ACC112 (cell line): ENCODE data around the gene BUD23.
A peak's percentile ranks its signal among the peaks of the same experiment; 100 is the strongest.
"Not testable (repeated sequence)": the region's sequence is repeated elsewhere in the genome, so short reads cannot be mapped to it uniquely, and the experiment has no call there.

Experiments
- H2AFZ ChIP-seq: fragments of 200-600 bp; sonication (generic); one replicate; pipeline ENCODE4 v1.6.0; 2017; ENCODE audit warnings: antibody characterized with exemption, low read length; ENCODE audit not compliant: unreplicated experiment
- H3K27ac ChIP-seq: fragments of 200-600 bp; sonication (generic); 2 replicates; pipeline ENCODE4 v1.5.1; 2014; ENCODE audit warnings: low read depth, mild to moderate bottlenecking, antibody characterized with exemption, low read length, moderate library complexity
- H3K27me3 ChIP-seq: fragments of 200-600 bp; sonication (generic); 2 replicates; pipeline ENCODE4 v1.6.1; 2014; ENCODE audit warnings: mild to moderate bottlenecking, antibody characterized with exemption, low read length, moderate library complexity, mixed read lengths; ENCODE audit not compliant: insufficient read depth
- H3K36me3 ChIP-seq: fragments of 200-600 bp; sonication (generic); 2 replicates; pipeline ENCODE4 v1.6.1; 2016; ENCODE audit warnings: mild to moderate bottlenecking, antibody characterized with exemption, low read length, moderate library complexity, mixed read lengths; ENCODE audit not compliant: insufficient read depth
- H3K4me1 ChIP-seq: fragments of 200-600 bp; sonication (generic); one replicate; pipeline ENCODE4 v1.6.1; 2016; ENCODE audit warnings: low read length, mixed read lengths; ENCODE audit not compliant: insufficient read depth, unreplicated experiment, control insufficient read depth
- H3K4me3 ChIP-seq: fragments of 200-600 bp; sonication (generic); 2 replicates; pipeline ENCODE4 v1.5.1; 2014; ENCODE audit warnings: mild to moderate bottlenecking, low read depth, low read length
- H3K79me2 ChIP-seq: fragments of 200-600 bp; sonication (generic); one replicate; pipeline ENCODE4 v1.6.0; 2016; ENCODE audit warnings: low read length; ENCODE audit not compliant: control insufficient read depth, unreplicated experiment, insufficient read depth

The BUD23 gene

DNA sequence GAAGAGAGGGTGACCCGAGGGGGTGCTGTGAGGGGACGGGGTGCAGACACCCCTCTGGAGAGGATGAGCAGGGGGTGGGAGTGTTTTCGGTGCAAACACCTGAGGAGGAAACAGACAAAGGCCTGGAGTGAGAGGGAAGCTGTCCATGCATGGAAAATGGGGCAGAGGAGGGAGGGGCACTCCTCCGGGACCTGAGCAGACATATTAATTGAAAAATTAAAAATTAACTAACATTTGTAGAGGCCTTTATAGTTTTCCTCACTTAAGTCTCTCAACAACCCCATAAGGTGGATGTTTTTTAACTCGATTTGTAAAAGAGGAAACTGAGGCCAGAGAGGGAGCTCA lies 14.5 kb upstream of the BUD23 start:
- Histone ChIP-seq H3K4me1 (peaks cover 6% of the 10 kb centered on the region), H3K79me2 (no peaks in the 10 kb centered on the region), H3K36me3 (no peaks in the 10 kb centered on the region), H3K4me3 (peak overlapping the region; percentile 73), H2AFZ (no peak overlapping the region), H3K27me3 (0 out of 2 replicates have a peak, but pooled peaks cover 4% of the 10 kb centered on the region), H3K27ac (no peak overlapping the region)

- H3K4me3 ChIP-seq: no peak overlapping the region
- H3K27ac ChIP-seq: no peak overlapping the region
- peaks cover 6% of the 10 kb centered on the region for H3K4me1 ChIP-seq
- no peaks in the 10 kb centered on the region for H3K36me3 ChIP-seq
- H2AFZ ChIP-seq: no peak overlapping the region
- no peaks in the 10 kb centered on the region for H3K79me2 ChIP-seq
- 0 out of 2 replicates have a peak, but pooled peaks cover 4% of the 10 kb centered on the region for H3K27me3 ChIP-seq
These were observed 14.1 kb upstream of the BUD23 start for GRCh38 chr7:73669288-73669701.

GRCh38 chr7:73669858-73670385 lies 13.5 kb upstream of the BUD23 start:
- no peak overlapping the region for H3K4me3 ChIP-seq
- H3K4me1 ChIP-seq: peaks cover 6% of the 10 kb centered on the region
- H3K27ac ChIP-seq: no peak overlapping the region
- H3K27me3 ChIP-seq: 0 out of 2 replicates have a peak, but pooled peaks cover 4% of the 10 kb centered on the region
- H2AFZ ChIP-seq: no peak overlapping the region
- no peaks in the 10 kb centered on the region for H3K36me3 ChIP-seq
- no peaks in the 10 kb centered on the region for H3K79me2 ChIP-seq

- H3K27me3 ChIP-seq: no peaks in the 10 kb centered on the region
- no peak overlapping the region for H2AFZ ChIP-seq
- no peak overlapping the region for H3K4me3 ChIP-seq
- H3K4me1 ChIP-seq: peaks cover 6% of the 10 kb centered on the region
- H3K79me2 ChIP-seq: no peaks in the 10 kb centered on the region
- no peak overlapping the region for H3K27ac ChIP-seq
- H3K36me3 ChIP-seq: no peaks in the 10 kb centered on the region
These were observed 12.1 kb upstream of the BUD23 start for GRCh38 chr7:73671322-73671661.

DNA sequence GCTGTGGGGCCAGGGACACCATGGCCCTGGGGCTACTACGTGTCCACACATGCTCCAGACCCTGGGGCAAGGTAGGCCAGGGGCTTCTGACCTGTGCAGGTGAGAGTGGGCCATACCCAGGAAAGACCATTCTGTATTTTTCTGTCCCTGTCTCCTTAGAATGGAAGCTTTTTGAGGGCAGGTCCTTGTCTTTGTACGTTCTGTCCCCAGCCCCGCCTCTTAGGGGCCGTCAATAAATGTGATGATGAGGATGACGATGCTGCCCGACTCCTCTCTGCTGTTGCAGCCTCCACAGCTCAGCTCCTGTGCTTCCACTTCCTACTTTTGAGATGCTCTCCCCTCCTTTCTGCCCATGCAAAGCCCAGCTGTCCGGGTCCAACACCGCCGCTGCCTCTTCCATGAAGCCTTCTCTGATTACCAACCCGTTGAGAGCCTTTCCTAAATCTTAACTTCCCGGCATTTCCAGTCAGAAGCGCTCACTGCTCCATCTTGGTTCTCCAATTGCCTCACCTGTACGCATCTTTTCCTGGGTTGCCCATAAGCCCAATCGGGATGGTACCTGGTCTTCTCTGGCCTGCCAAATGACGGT lies 11.4 kb upstream of the BUD23 start:
- Histone ChIP-seq H3K4me3 (no peak overlapping the region), H2AFZ (no peak overlapping the region), H3K4me1 (peaks cover 6% of the 10 kb centered on the region), H3K36me3 (no peaks in the 10 kb centered on the region), H3K27ac (no peak overlapping the region), H3K27me3 (no peaks in the 10 kb centered on the region), H3K79me2 (no peaks in the 10 kb centered on the region)

DNA sequence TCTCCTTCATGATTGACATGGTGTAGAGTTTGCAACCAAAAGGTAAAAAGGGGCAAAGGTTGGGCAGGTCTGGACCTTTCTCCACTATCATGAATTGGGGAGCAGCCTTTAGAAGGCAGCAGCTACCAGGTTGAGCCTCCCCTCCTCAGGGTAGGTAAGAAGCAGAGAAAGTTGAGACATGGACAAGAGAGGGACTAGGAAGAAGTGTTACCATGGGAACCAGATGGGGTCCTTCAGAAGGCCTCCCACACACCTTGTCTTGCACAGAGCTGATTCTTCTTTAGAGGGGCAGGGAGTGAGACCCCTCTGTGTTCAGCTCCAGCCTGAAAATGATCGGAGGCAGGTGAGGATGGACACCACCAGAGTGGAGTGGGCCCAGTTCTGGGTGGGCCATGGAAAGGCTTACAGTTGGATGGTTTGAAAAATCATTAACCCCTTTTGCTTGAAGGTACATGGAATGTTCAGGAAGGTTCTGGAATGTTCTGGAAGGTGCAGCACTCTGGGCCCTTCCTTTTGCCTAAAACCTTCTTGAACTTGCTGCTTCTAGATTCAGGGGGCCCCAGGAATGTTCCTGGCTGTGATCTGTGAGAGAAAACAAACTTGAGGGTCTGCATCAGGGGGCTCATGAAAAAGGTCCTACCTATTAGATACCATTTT lies 8.8 kb upstream of the BUD23 start:
- no peaks in the 10 kb centered on the region for H3K27me3 ChIP-seq
- no peak overlapping the region for H3K4me3 ChIP-seq
- H3K27ac ChIP-seq: no peak overlapping the region
- 0 out of 2 replicates have a peak, but pooled peaks cover 5% of the 10 kb centered on the region for H3K36me3 ChIP-seq
- H3K79me2 ChIP-seq: peaks cover 7% of the 10 kb centered on the region
- H3K4me1 ChIP-seq: no peaks in the 10 kb centered on the region
- no peak overlapping the region for H2AFZ ChIP-seq

- not testable (repeated sequence) for H3K4me3 ChIP-seq, H2AFZ ChIP-seq, H3K27me3 ChIP-seq, H3K36me3 ChIP-seq, H3K4me1 ChIP-seq, H3K27ac ChIP-seq
- peaks cover 22% of the 10 kb centered on the region for H3K79me2 ChIP-seq
These were observed 7.3 kb upstream of the BUD23 start for GRCh38 chr7:73676062-73676461.

DNA sequence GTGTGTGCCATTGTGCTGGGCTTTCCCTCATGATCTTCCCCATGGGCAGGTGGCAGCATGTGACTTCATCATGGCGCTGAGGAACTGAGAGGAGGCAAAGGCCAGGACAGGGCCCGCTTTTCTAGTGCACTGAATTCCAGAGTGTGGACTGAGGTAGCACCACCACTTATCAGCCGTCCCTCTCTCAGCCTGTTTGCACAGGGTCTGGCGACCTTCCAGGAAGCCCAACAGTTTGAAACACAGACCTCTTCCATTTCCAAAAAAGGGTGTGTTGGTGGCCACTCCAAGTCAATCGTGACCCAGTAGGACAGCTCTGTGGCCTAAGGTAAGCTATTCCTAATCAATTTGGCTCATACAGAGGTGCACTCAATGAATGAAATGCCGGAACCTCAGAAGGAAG lies 4.5 kb upstream of the BUD23 start:
- no peaks in the 10 kb centered on the region for H3K27me3 ChIP-seq
- H3K4me3 ChIP-seq: no peak overlapping the region
- H3K79me2 ChIP-seq: peaks cover 46% of the 10 kb centered on the region
- 0 out of 2 replicates have a peak, but pooled peaks cover 5% of the 10 kb centered on the region for H3K36me3 ChIP-seq
- H2AFZ ChIP-seq: no peak overlapping the region
- no peak overlapping the region for H3K27ac ChIP-seq
- peaks cover 17% of the 10 kb centered on the region for H3K4me1 ChIP-seq

- Histone ChIP-seq H3K4me1 (peaks cover 17% of the 10 kb centered on the region), H2AFZ (no peak overlapping the region), H3K79me2 (peaks cover 54% of the 10 kb centered on the region), H3K36me3 (0 out of 2 replicates have a peak, but pooled peaks cover 5% of the 10 kb centered on the region), H3K27me3 (no peaks in the 10 kb centered on the region), H3K27ac (no peak overlapping the region), H3K4me3 (no peak overlapping the region)
These were observed 3.7 kb upstream of the BUD23 start for GRCh38 chr7:73679709-73680108.

DNA sequence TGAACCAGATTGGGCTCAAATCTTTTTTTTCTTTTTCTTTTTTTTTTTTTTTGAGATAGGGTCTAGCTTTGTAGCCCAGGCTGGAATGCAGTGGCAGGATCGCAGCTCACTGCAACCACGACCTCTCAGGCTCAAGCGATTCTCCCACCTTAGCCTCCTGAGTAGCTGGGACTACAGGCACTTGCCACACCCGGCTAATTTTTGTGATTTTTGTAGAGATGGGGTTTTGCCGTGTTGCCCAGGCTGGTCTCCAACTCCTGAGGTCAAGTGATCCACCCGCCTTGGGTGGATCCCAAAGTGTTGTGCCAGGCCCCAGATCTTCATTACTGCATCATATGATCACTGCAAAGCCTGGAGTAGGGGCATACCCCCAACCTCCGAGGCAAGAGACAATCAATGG lies 2.9 kb upstream of the BUD23 start:
- Histone ChIP-seq H3K27me3 (no peaks in the 10 kb centered on the region), H3K79me2 (peaks cover 62% of the 10 kb centered on the region), H3K27ac (no peak overlapping the region), H3K4me1 (peaks cover 17% of the 10 kb centered on the region), H3K36me3 (0 out of 2 replicates have a peak, but pooled peaks cover 5% of the 10 kb centered on the region), H2AFZ (no peak overlapping the region), H3K4me3 (peak overlapping the region; percentile 98; the same call in 1 of the 2 replicates)

GRCh38 chr7:73681031-73681430 lies 2.4 kb upstream of the BUD23 start:
- Histone ChIP-seq H3K79me2 (peaks cover 66% of the 10 kb centered on the region), H3K27ac (no peak overlapping the region), H3K4me3 (peak overlapping the region; percentile 98), H2AFZ (no peak overlapping the region), H3K27me3 (no peaks in the 10 kb centered on the region), H3K4me1 (peaks cover 17% of the 10 kb centered on the region), H3K36me3 (0 out of 2 replicates have a peak, but pooled peaks cover 5% of the 10 kb centered on the region)
